HCT116 (cell line): ENCODE results near the gene RFTN2. TPM values are rescaled to one million over a fixed set of nuclear protein-coding genes. Genes with fewer than 3 reads are reported as not detected.

Source experiments
- ATAC-seq: fragments of 200-7000 bp; cut with Tn5 transposase; 2 replicates; pipeline ENCODE4 v1.9.1; 2020; ENCODE audit warnings: mild to moderate bottlenecking, moderate library complexity
- BruUV-seq: library from RNA; stranded (reverse); fragments of 400-500 nt; replicated peaks from 2 replicates; lab custom pipeline; 2021; lab: Mats Ljungman, UMichigan
- CTCF ChIA-PET: fragments of 300-600 bp; sonication (Branson Sonifier 250); formaldehyde crosslinking; loops from one replicate; lab custom pipeline; 2021; ENCODE audit warnings: antibody characterized with exemption; lab: Charles Lee
- POLR2A ChIA-PET: fragments of 300-600, 350-600 bp; sonication (Branson Sonifier 250); formaldehyde crosslinking; loops from one replicate; lab custom pipeline; 2021; ENCODE audit warnings: antibody characterized with exemption; lab: Charles Lee
- RAD21 ChIA-PET, 2 experiments: fragments of 300-600 bp; sonication (Branson Sonifier 250); formaldehyde crosslinking; loops; one replicate each; lab custom pipeline; 2023; ENCODE audit warnings: low total read pairs in 2 of 2; ENCODE audit not compliant: uncharacterized antibody in 2 of 2, unreplicated experiment in 2 of 2, low non-redundant PET in 1 of 2; lab: Charles Lee
- DNase-seq: peaks from one replicate; pipeline ENCODE4 v3.0.0-alpha.2; 2010; ENCODE audit warnings: low read depth, low spot score
- H2AFZ ChIP-seq: fragments of 200-600 bp; shearing (Covaris generic), sonication (generic); 2 replicates; pipeline ENCODE4 v1.6.1; 2017; ENCODE audit warnings: low read depth, mixed run types, mixed read lengths, antibody characterized with exemption, low read length; ENCODE audit not compliant: poor library complexity, severe bottlenecking
- H3K27ac ChIP-seq: 2 replicates; pipeline ENCODE4 v1.5.1; 2012; ENCODE audit warnings: low read depth, low read length
- H3K27me3 ChIP-seq: fragments of 200-600 bp; sonication (generic); 2 replicates; pipeline ENCODE4 v1.6.1; 2016; ENCODE audit warnings: mixed run types, low read length, mixed read lengths; ENCODE audit not compliant: insufficient read depth
- H3K36me3 ChIP-seq, 2 experiments: fragments of 200-500 bp in 1 of 2; fragments of 200-600 bp in 1 of 2; sonication (Bioruptor generic) in 1 of 2; sonication (generic) in 1 of 2; 2 replicates each; pipeline versions ENCODE4 v1.5.1 to v1.6.1; 2014 to 2016; ENCODE audit warnings: low read length in 2 of 2, inconsistent platforms in 1 of 2, mixed read lengths in 1 of 2, mixed run types in 1 of 2; ENCODE audit not compliant: insufficient read depth in 2 of 2, control insufficient read depth in 1 of 2
- H3K4me1 ChIP-seq, 2 experiments: fragments of 200-600 bp in 1 of 2; sonication (generic) in 1 of 2; 2 replicates each; pipeline versions ENCODE4 v1.5.1 to v1.6.1; 2012 to 2017; ENCODE audit warnings: low read length in 2 of 2, inconsistent platforms in 1 of 2, mild to moderate bottlenecking in 1 of 2, mixed read lengths in 1 of 2, mixed run types in 1 of 2, moderate library complexity in 1 of 2; ENCODE audit not compliant: insufficient read depth in 2 of 2, control insufficient read depth in 1 of 2
- H3K4me2 ChIP-seq: fragments of 200-600 bp; sonication (generic); 2 replicates; pipeline ENCODE4 v1.6.1; 2017; ENCODE audit warnings: mixed run types, low read length, mixed read lengths
- H3K4me3 ChIP-seq, 2 experiments: fragments of 200-600 bp in 1 of 2; sonication (generic) in 1 of 2; replicated peaks in 1 of 2; 2 replicates each; pipeline ENCODE4 v1.5.1; 2011 to 2016; ENCODE audit warnings: low read length in 2 of 2, control low read depth in 1 of 2, low read depth in 1 of 2, mild to moderate bottlenecking in 1 of 2, mixed read lengths in 1 of 2, mixed run types in 1 of 2
- H3K79me2 ChIP-seq: fragments of 200-600 bp; sonication (generic); 2 replicates; pipeline ENCODE4 v1.6.1; 2017; ENCODE audit warnings: mild to moderate bottlenecking, mixed run types, low read length, moderate library complexity, mixed read lengths; ENCODE audit not compliant: insufficient read depth
- H3K9ac ChIP-seq: fragments of 200-600 bp; sonication (generic); 2 replicates; pipeline ENCODE4 v1.6.1; 2016; ENCODE audit warnings: low read length, mixed read lengths
- H3K9me2 ChIP-seq: fragments of 200-600 bp; sonication (generic), shearing (Covaris generic); 2 replicates; pipeline ENCODE4 v1.6.1; 2017; ENCODE audit warnings: mixed run types, mild to moderate bottlenecking, moderate library complexity; ENCODE audit not compliant: insufficient read depth
- H3K9me3 ChIP-seq, 2 experiments: fragments of 200-500 bp in 1 of 2; fragments of 200-600 bp in 1 of 2; sonication (Bioruptor generic) in 1 of 2; sonication (generic) in 1 of 2; 2 replicates each; pipeline ENCODE4 v1.6.1; 2014 to 2017; ENCODE audit warnings: low read length in 2 of 2, mixed read lengths in 2 of 2, inconsistent platforms in 1 of 2, low read depth in 1 of 2, mild to moderate bottlenecking in 1 of 2, mixed run types in 1 of 2, moderate library complexity in 1 of 2; ENCODE audit not compliant: control insufficient read depth in 1 of 2, insufficient read depth in 1 of 2
- H4K20me1 ChIP-seq: fragments of 200-600 bp; sonication (generic), shearing (Covaris generic); 2 replicates; pipeline ENCODE4 v1.6.1; 2017; ENCODE audit warnings: mixed run types, mild to moderate bottlenecking, moderate library complexity; ENCODE audit not compliant: insufficient read depth
- ATF3 ChIP-seq: IDR thresholded peaks from 2 replicates; pipeline ENCODE4 v1.6.1; 2012
- CBX3 ChIP-seq: IDR thresholded peaks from 2 replicates; pipeline ENCODE4 v1.6.1; 2012; ENCODE audit warnings: low read depth
- CTCF ChIP-seq, 3 experiments: fragments of 200-600 bp in 1 of 3; sonication (generic) in 1 of 3; IDR thresholded peaks in 2 of 3; conservative IDR thresholded peaks in 1 of 3; 2 replicates each; pipeline ENCODE4 v1.5.1; 2012 to 2017; ENCODE audit warnings: low read depth in 2 of 3, low read length in 2 of 3, antibody characterized with exemption in 1 of 3, borderline replicate concordance in 1 of 3, control low read depth in 1 of 3, mild to moderate bottlenecking in 1 of 3, mixed read lengths in 1 of 3, mixed run types in 1 of 3, moderate library complexity in 1 of 3; ENCODE audit not compliant: insufficient read depth in 1 of 3
- ELF1 ChIP-seq: IDR thresholded peaks from 2 replicates; pipeline ENCODE4 v1.6.1; 2012; ENCODE audit warnings: low read depth, borderline replicate concordance
- EZH2 ChIP-seq: fragments of 200-600 bp; sonication (generic); IDR thresholded peaks from 2 replicates; pipeline ENCODE4 v1.6.1; 2017; ENCODE audit warnings: antibody characterized with exemption, mixed run types
- EZH2phosphoT487 ChIP-seq: fragments of 200-600 bp; IDR thresholded peaks from 2 replicates; pipeline ENCODE4 v1.6.1; 2018; ENCODE audit warnings: antibody characterized with exemption, borderline replicate concordance
- FOSL1 ChIP-seq: IDR thresholded peaks from 2 replicates; pipeline ENCODE4 v1.6.1; 2012; ENCODE audit warnings: low read depth
- JUND ChIP-seq: IDR thresholded peaks from 2 replicates; pipeline ENCODE4 v1.6.1; 2012
- POLR2A ChIP-seq: IDR thresholded peaks from 2 replicates; pipeline ENCODE4 v1.7.0; 2011; ENCODE audit warnings: borderline replicate concordance; ENCODE audit not compliant: insufficient read depth, insufficient read length; ENCODE audit errors: extremely low read depth
- POLR2AphosphoS5 ChIP-seq: IDR thresholded peaks from 2 replicates; pipeline ENCODE4 v1.6.1; 2011; ENCODE audit warnings: mild to moderate bottlenecking, low read depth, low read length, moderate library complexity
- RAD21 ChIP-seq: IDR thresholded peaks from 2 replicates; pipeline ENCODE4 v1.6.1; 2012; ENCODE audit warnings: low read depth, mild to moderate bottlenecking
- REST ChIP-seq: IDR thresholded peaks from 2 replicates; pipeline ENCODE4 v1.6.1; 2012; ENCODE audit warnings: low read depth
- SIN3A ChIP-seq: IDR thresholded peaks from 2 replicates; pipeline ENCODE4 v1.6.1; 2012; ENCODE audit warnings: low read depth
- SP1 ChIP-seq: IDR thresholded peaks from 2 replicates; pipeline ENCODE4 v1.6.1; 2012; ENCODE audit warnings: low read depth
- SRF ChIP-seq: IDR thresholded peaks from 2 replicates; pipeline ENCODE4 v1.6.1; 2012; ENCODE audit warnings: low read depth
- ZBTB33 ChIP-seq: IDR thresholded peaks from 2 replicates; pipeline ENCODE4 v1.6.1; 2011; ENCODE audit warnings: mild to moderate bottlenecking, low read length, moderate library complexity; ENCODE audit not compliant: insufficient replicate concordance; ENCODE audit errors: extremely low read depth
- ZNF274 ChIP-seq: fragments of 200-500 bp; sonication (Bioruptor generic); IDR thresholded peaks from 2 replicates; pipeline ENCODE4 v1.6.1; 2014; ENCODE audit warnings: mild to moderate bottlenecking, low read depth, low read length, inconsistent platforms
- intact Hi-C: fragments of 100-400 bp; cut with micrococcal nuclease; formaldehyde crosslinking; loops from 2 replicates; pipeline ENCODE4 v1.10.0; 2022
- total RNA-seq: library from RNA; stranded (reverse); gene quantifications from one replicate; pipeline ENCODE4 v1.2.1, GENCODE V29; 2021; ENCODE audit not compliant: unreplicated experiment

RFTN2 gene
- total RNA-seq, 1 experiment from 2014 or later, result not detected

- DNase-seq (no peak), ATAC-seq (no peak)
- Histone ChIP-seq H3K9me3 (no peaks in the 10 kb centered on the region), H3K4me2 (no peak overlapping the region), H3K4me3 (no peak overlapping the region), H3K9ac (no peak overlapping the region), H3K36me3 (no peaks in the 10 kb centered on the region), H2AFZ (no peak overlapping the region), H3K9me2 (no peaks in the 10 kb centered on the region), H3K27ac (no peak overlapping the region), H3K4me1 (no peaks in the 10 kb centered on the region), H3K79me2 (no peaks in the 10 kb centered on the region), H3K27me3 (no peaks in the 10 kb centered on the region; the same call in 1 of the 2 replicates), H4K20me1 (no peaks in the 10 kb centered on the region)
- TF ChIP-seq EZH2 (no peak), JUND (no peak), ATF3 (no peak), ELF1 (no peak), POLR2A (no peak), SIN3A (no peak), CTCF (IDR thresholded peaks at IDR 0.05 in 2 of 3, conservative IDR thresholded peaks at IDR 0.05 in 1 of 3; ENCODE audit: borderline replicate concordance in 1 of 3, insufficient read depth in 1 of 3, low read depth in 2 of 3, low read length in 2 of 3) (no peak), CBX3 (no peak), EZH2phosphoT487 (no peak), ZNF274 (no peak), FOSL1 (no peak), REST (no peak), SRF (no peak), RAD21 (no peak), ZBTB33 (no peak), SP1 (no peak), POLR2AphosphoS5 (no peak)
- RAD21 ChIA-PET, result no interaction called here
- no TSS peak for BruUV-seq
- POLR2A ChIA-PET, result no interaction called here
- CTCF ChIA-PET, result no interaction called here
- intact Hi-C loops, result no loop called here
Observed at GRCh38 chr2:197596766-197597165, 78.6 kb downstream of the RFTN2 start.
